Measurements from ENCODE around the gene ERC2.

Gene ERC2

GRCh38 chr3:55795296-55795695, 673.0 kb downstream of the ERC2 start:
- no peak for DNase-seq (ENCODE audit: low spot score)

- DNase-seq (ENCODE audit: low spot score): no peak
Measured at GRCh38 chr3:55792742-55793141, 675.5 kb downstream of the ERC2 start.

- no peak for DNase-seq (ENCODE audit: low spot score)
Measured at GRCh38 chr3:55792009-55792408, 676.3 kb downstream of the ERC2 start.

- no peak for DNase-seq (ENCODE audit: low spot score)
Measured at GRCh38 chr3:55790596-55791350, 677.5 kb downstream of the ERC2 start.

GRCh38 chr3:55789516-55789915, 678.8 kb downstream of the ERC2 start:
- no peak for DNase-seq (ENCODE audit: low spot score)

GRCh38 chr3:55782807-55783206, 685.5 kb downstream of the ERC2 start:
- no peak for DNase-seq (ENCODE audit: low spot score)

GRCh38 chr3:55782351-55782750, 685.9 kb downstream of the ERC2 start:
- DNase-seq (ENCODE audit: low spot score): no peak

- DNase-seq (ENCODE audit: low spot score): no peak
Measured at GRCh38 chr3:55780913-55781312, 687.4 kb downstream of the ERC2 start.

GRCh38 chr3:55779543-55779942, 688.7 kb downstream of the ERC2 start:
- no peak for DNase-seq (ENCODE audit: low spot score)

GRCh38 chr3:55775366-55776154, 692.7 kb downstream of the ERC2 start:
- DNase-seq (ENCODE audit: low spot score): no peak

GRCh38 chr3:55774856-55775255, 693.4 kb downstream of the ERC2 start:
- DNase-seq (ENCODE audit: low spot score): no peak

- DNase-seq (ENCODE audit: low spot score): no peak
Measured at GRCh38 chr3:55771503-55771902, 696.8 kb downstream of the ERC2 start.

- no peak for DNase-seq (ENCODE audit: low spot score)
Measured at GRCh38 chr3:55770077-55770476, 698.2 kb downstream of the ERC2 start.

- no peak for DNase-seq (ENCODE audit: low spot score)
Measured at GRCh38 chr3:55766753-55767152, 701.5 kb downstream of the ERC2 start.

- no peak for DNase-seq (ENCODE audit: low spot score)
Measured at GRCh38 chr3:55765906-55766701, 702.2 kb downstream of the ERC2 start.

- no peak for DNase-seq (ENCODE audit: low spot score)
Measured at GRCh38 chr3:55765398-55765797, 702.9 kb downstream of the ERC2 start.

GRCh38 chr3:55756976-55757375, 711.3 kb downstream of the ERC2 start:
- no peak for DNase-seq (ENCODE audit: low spot score)

- no peak for DNase-seq (ENCODE audit: low spot score)
Measured at GRCh38 chr3:55755516-55756205, 712.6 kb downstream of the ERC2 start.

- DNase-seq (ENCODE audit: low spot score): no peak
Measured at GRCh38 chr3:55752911-55753310, 715.4 kb downstream of the ERC2 start.

- no peak for DNase-seq (ENCODE audit: low spot score)
Measured at GRCh38 chr3:55751730-55752129, 716.5 kb downstream of the ERC2 start.

- no peak for DNase-seq (ENCODE audit: low spot score)
Measured at GRCh38 chr3:55750525-55750924, 717.7 kb downstream of the ERC2 start.

GRCh38 chr3:55749036-55749435, 719.2 kb downstream of the ERC2 start:
- no peak for DNase-seq (ENCODE audit: low spot score)
